ENCODE results near the gene GAS1. TPM values are rescaled to one million over a fixed set of nuclear protein-coding genes. Genes with fewer than 3 reads are reported as not detected.

GAS1 gene
- polyA plus RNA-seq, 1 donor from 2014 or later = 0.26 TPM

DNA sequence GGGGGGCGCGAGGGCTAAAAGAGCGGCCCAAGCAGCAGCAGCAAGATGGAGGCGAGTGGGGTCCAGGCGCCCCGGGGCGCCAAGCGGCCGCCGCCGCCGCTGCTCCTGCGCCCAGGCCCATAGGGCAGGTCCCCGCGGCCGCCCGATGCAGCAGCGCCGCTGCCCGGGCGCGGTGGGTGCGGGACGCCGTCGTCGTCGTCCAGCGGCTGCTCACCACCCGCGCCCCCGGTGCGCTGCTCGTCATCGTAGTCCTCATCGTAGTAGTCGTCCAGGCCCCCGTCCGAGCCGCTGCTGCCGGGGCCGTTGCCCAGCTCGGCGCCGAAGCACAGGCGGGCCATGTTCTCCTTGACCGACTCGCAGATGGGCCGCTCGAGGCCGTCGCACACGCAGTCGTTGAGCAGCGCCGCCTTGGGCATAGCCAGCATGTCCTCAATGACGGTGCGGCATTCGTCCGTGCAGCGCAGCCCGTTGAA, 1.5 kb downstream of the GAS1 start:
- peaks cover 5 to 12% (median 9%) of the 10 kb centered on the region in 3 donors for H3K4me1 Mint-ChIP-seq
- no peaks in the 10 kb centered on the region for H3K9me3 Mint-ChIP-seq
- H3K36me3 Mint-ChIP-seq = no peaks in the 10 kb centered on the region
- peak overlapping the region; percentile 78 to 90 (median 82) for H3K4me3 Mint-ChIP-seq
- H3K27ac Mint-ChIP-seq = no peak overlapping the region
- peaks cover 23% of the 10 kb centered on the region for H3K27me3 Mint-ChIP-seq

DNA sequence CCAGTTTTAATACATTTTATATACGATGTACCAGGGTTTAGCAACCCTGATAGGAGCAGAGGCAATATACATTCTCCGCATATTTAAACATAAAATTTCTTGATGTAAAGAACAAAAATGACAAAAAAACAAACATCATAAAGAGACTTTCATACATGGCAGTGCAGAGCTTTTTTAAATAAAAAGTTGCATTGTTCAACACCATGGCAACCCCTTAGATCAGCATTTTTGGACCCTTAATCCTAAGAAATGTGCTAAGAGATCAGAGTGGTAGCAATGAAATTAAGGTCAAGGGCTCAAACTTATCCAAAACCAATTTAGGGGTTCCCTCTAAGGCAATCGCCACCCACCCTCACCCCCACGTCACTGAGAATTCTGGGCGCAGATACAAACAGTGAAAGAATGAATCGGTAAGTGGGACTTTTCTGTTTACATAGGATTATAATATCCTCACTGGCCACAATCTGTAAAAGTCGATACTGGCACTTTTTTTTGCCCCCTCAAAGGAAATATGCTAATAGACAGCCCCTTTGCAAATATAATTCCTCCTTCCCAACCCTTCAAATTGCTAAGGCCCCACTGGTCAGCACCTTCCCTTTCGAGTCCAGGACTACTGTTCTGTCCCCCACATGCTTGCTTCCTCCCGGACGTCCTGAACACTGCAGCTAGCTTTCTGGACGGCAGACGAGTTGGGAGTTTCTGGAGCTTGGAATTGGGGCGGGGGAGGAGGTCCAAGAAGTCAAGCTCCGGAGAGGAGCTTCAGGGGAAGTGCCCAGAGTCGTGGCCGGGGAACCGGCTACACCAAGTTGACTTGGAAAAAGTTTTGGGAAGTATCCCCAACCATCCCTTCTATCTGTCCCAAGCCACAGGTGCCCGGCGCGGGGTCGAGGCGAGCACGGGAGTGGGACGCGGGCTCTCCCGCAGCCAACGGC, 2.2 kb downstream of the GAS1 start:
- peaks cover 24% of the 10 kb centered on the region for H3K27me3 Mint-ChIP-seq
- H3K36me3 Mint-ChIP-seq = no peaks in the 10 kb centered on the region
- peak overlapping the region in 2 of 3 donors; percentile 17 to 53 for H3K27ac Mint-ChIP-seq

GRCh38 chr9:86943201-86944113, 3.8 kb downstream of the GAS1 start:
- Mint-ChIP-seq H3K27me3 (peaks cover 35% of the 10 kb centered on the region), H3K4me1 (peaks cover 5 to 11% (median 6%) of the 10 kb centered on the region in 3 donors), H3K36me3 (no peaks in the 10 kb centered on the region), H3K27ac (no peak overlapping the region), H3K4me3 (peak overlapping the region in 1 of 4 donors; percentile 58), H3K9me3 (no peaks in the 10 kb centered on the region)

More for the DNA sequence above, 2.2 kb downstream of the GAS1 start:
- H3K4me1 Mint-ChIP-seq = peaks cover 5 to 12% (median 9%) of the 10 kb centered on the region in 3 donors
- H3K4me3 Mint-ChIP-seq = peak overlapping the region; percentile 72 to 89 (median 84)
- H3K9me3 Mint-ChIP-seq = no peaks in the 10 kb centered on the region

- H3K27me3 Mint-ChIP-seq = peaks cover 39% of the 10 kb centered on the region
- H3K36me3 Mint-ChIP-seq = no peaks in the 10 kb centered on the region
- no peaks in the 10 kb centered on the region for H3K9me3 Mint-ChIP-seq
- peak overlapping the region in 1 of 4 donors; percentile 58 for H3K4me3 Mint-ChIP-seq
- peaks cover 5 to 6% (median 6%) of the 10 kb centered on the region in 3 donors for H3K4me1 Mint-ChIP-seq
- no peak overlapping the region for H3K27ac Mint-ChIP-seq
These were observed 4.8 kb downstream of the GAS1 start for GRCh38 chr9:86942281-86943200.

- H3K9me3 Mint-ChIP-seq = no peaks in the 10 kb centered on the region
- no peaks in the 10 kb centered on the region for H3K36me3 Mint-ChIP-seq
- peaks cover 41% of the 10 kb centered on the region for H3K27me3 Mint-ChIP-seq
- no peak overlapping the region for H3K27ac Mint-ChIP-seq
- peaks cover 5 to 6% (median 6%) of the 10 kb centered on the region in 3 donors for H3K4me1 Mint-ChIP-seq
- no peak overlapping the region for H3K4me3 Mint-ChIP-seq
These were observed 6.1 kb downstream of the GAS1 start for GRCh38 chr9:86941197-86941596.

DNA sequence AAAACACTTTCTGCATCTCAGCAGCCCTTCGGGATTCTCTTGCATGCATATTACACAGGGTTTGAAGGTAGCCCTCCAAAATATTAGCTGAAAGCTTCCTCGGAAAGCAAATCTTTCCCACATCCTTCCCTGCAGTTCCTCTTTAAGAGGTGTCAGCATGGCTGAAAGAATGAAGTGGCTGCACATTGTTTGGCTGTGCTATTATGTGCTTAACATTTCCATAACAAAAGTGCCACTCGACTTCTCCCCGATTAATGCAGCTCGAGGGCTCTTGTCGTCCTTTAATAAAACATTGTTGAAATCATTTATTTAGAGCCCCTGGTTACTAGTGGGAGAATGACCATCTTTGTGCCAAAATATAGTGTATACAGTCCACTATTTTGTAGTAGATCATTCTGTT, 6.5 kb downstream of the GAS1 start:
- H3K9me3 Mint-ChIP-seq = no peaks in the 10 kb centered on the region

GRCh38 chr9:86939891-86940290, 7.4 kb downstream of the GAS1 start:
- Mint-ChIP-seq H3K9me3 (no peaks in the 10 kb centered on the region), H3K27me3 (peaks cover 36% of the 10 kb centered on the region), H3K27ac (no peak overlapping the region), H3K36me3 (no peaks in the 10 kb centered on the region), H3K4me3 (no peak overlapping the region), H3K4me1 (peaks cover under 1 to 2% (median 2%) of the 10 kb centered on the region in 3 donors)

More for the DNA sequence above, 6.5 kb downstream of the GAS1 start:
- no peak overlapping the region for H3K4me3 Mint-ChIP-seq
- peaks cover 5 to 6% (median 6%) of the 10 kb centered on the region in 3 donors for H3K4me1 Mint-ChIP-seq
- no peaks in the 10 kb centered on the region for H3K36me3 Mint-ChIP-seq
- H3K27me3 Mint-ChIP-seq = peaks cover 41% of the 10 kb centered on the region
- H3K27ac Mint-ChIP-seq = no peak overlapping the region

- Mint-ChIP-seq H3K36me3 (no peaks in the 10 kb centered on the region), H3K4me3 (no peak overlapping the region), H3K9me3 (no peaks in the 10 kb centered on the region), H3K4me1 (no peaks in the 10 kb centered on the region), H3K27ac (no peak overlapping the region), H3K27me3 (peaks cover 33% of the 10 kb centered on the region)
These were observed 8.0 kb downstream of the GAS1 start for GRCh38 chr9:86939321-86939720.

DNA sequence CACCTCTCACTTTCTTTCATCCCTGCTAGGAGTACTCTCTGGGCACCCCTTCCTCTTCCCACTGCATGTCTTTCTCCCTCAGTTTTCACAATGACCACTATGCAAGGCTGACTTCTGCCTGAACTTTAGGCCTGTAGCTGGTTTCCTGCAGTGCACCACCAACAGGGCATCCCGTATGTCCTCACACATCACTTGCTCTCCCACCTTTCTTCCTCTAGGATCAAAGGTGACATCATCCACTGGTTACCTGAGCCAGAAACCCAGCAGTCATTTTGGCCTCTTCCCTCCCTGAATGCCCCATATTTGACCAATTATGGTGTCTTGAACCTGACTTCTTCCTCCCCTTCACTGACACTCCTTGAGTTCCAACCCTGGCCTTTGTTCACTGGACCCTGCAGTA, 8.5 kb downstream of the GAS1 start:
- H3K27ac Mint-ChIP-seq = no peak overlapping the region
- H3K4me3 Mint-ChIP-seq = no peak overlapping the region
- H3K27me3 Mint-ChIP-seq = peaks cover 33% of the 10 kb centered on the region
- H3K36me3 Mint-ChIP-seq = no peaks in the 10 kb centered on the region
- no peaks in the 10 kb centered on the region for H3K4me1 Mint-ChIP-seq
- H3K9me3 Mint-ChIP-seq = no peaks in the 10 kb centered on the region

DNA sequence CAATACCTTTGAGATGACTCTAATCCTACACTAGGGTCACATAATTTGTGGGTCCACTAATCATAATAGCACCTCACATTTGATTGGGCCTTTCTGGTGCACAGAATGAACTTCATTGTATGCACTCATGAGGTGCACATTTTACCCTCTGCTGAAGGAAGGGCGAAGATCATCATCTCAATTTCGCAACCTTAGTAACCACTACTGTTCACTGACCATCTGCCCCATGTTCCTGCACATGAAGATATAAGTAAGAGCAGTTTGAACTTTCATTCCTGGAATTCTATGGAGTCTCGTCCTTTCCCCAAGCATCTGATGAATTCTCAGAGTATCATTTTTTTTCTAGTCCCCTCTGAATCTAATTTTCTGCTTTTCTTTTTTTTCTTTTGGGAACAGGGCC, 21.2 kb downstream of the GAS1 start:
- Mint-ChIP-seq H3K9me3 (peaks cover under 1 to 8% (median 5%) of the 10 kb centered on the region in 3 donors), H3K4me1 (no peaks in the 10 kb centered on the region), H3K4me3 (no peak overlapping the region), H3K36me3 (no peaks in the 10 kb centered on the region), H3K27me3 (peaks cover 8% of the 10 kb centered on the region), H3K27ac (no peak overlapping the region)

DNA sequence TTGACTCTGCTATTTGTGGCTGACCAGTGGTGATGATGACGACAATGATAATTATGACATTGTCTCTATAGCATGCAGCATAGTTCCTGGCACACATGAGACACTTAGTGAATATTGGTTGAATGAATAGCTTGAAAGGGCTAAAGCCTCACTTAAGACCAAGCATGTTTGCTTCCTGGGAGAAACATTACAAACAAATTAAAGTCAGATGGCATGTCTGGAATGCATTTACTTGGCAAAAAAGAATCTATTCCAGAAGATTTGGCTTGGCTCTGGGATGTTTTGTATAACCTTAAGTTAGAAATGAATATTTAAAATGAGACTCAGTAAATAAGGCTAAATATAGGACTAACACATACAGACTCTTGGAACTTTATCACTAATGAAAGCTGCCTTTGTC, 21.6 kb downstream of the GAS1 start:
- Mint-ChIP-seq H3K9me3 (peaks cover 0 to 8% (median 5%) of the 10 kb centered on the region in 3 donors), H3K4me3 (no peak overlapping the region), H3K4me1 (no peaks in the 10 kb centered on the region), H3K36me3 (no peaks in the 10 kb centered on the region), H3K27me3 (peaks cover 8% of the 10 kb centered on the region), H3K27ac (no peak overlapping the region)

DNA sequence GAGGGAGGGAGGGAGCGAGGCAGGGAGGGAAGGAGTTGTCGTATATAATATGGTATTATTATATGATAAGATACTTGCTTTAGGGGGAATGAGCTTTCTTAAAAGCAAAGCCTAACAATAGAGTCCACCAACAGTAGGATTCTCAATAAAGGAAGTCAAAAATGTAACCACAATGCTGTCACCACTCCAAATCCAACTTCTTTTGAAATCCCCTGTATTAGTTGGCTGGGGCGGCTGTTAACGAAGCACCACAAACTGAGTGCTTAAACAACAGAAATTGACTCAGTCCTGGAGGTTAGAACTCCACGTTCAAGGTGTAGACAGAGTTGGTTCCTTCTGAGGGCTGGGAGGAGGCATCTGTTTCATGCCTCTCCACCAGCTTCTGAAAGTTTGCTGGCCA, 23.1 kb downstream of the GAS1 start:
- H3K9me3 Mint-ChIP-seq = no peaks in the 10 kb centered on the region
- no peak overlapping the region for H3K27ac Mint-ChIP-seq
- no peak overlapping the region for H3K4me3 Mint-ChIP-seq
- H3K27me3 Mint-ChIP-seq = peaks cover 3% of the 10 kb centered on the region
- H3K4me1 Mint-ChIP-seq = no peaks in the 10 kb centered on the region
- H3K36me3 Mint-ChIP-seq = peaks cover 2% of the 10 kb centered on the region

DNA sequence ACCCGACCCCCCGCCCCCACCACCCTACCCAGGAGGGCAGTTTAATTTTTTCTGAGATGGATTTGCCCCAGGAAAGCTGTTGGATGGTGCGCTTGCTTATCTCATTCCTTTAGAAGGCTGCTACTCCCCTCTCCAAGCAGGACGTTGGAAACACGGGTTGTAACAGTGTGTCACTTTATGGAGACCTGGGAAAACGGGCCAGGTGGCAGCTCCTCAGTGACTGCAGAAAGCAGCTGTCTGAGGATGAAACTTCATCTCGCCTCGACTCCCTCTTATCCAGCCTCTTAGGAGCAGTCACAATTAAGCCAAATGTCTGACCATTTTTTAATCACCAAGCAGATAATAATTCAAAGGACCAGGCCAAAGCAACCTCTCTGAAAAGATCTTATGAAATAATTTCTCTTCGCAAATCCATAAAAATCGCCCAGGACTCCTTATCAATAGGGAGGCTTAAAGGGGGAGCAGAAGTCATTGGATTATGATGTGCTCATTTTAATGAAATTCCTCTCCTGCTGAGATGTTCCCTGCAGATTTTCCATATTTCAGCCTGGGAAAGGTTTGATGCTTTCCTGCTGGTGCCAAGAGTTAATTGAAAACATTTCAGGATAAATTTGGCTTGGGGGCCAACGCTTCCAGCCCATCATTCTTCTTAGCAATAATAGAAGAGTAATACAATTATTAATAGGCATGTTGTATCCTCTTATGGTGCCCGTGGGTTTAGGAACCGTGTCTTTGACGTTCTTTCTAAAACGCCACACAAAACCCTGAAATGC, 26.0 kb downstream of the GAS1 start:
- H3K36me3 Mint-ChIP-seq = peaks cover 2% of the 10 kb centered on the region
- no peak overlapping the region for H3K27ac Mint-ChIP-seq
- peaks cover 2% of the 10 kb centered on the region for H3K27me3 Mint-ChIP-seq
- H3K4me3 Mint-ChIP-seq = no peak overlapping the region
- H3K4me1 Mint-ChIP-seq = no peaks in the 10 kb centered on the region
- H3K9me3 Mint-ChIP-seq = peaks cover 0 to 6% (median 4%) of the 10 kb centered on the region in 3 donors
